Testis (tissue), 2 donors: Measurements from ENCODE around the gene ARHGAP26.

ENCODE experiments used
- POLR2A ChIP-seq: fragments of 450-650 bp; IDR thresholded peaks from one replicate; pipeline ENCODE4 v1.6.1; 2017; ENCODE audit warnings: antibody characterized with exemption, mild to moderate bottlenecking, moderate library complexity
- TF ChIP-seq, protein P1 (sequence below), 3 experiments: fragments of 450-650 bp in 2 of 3; fragments of 200-600 bp in 1 of 3; sonication (generic) in 1 of 3; IDR thresholded peaks; one replicate each; pipeline ENCODE4 v1.5.1; 2016 to 2019; ENCODE audit warnings: antibody characterized with exemption in 3 of 3, mild to moderate bottlenecking in 2 of 3, moderate library complexity in 1 of 3

DNA sequence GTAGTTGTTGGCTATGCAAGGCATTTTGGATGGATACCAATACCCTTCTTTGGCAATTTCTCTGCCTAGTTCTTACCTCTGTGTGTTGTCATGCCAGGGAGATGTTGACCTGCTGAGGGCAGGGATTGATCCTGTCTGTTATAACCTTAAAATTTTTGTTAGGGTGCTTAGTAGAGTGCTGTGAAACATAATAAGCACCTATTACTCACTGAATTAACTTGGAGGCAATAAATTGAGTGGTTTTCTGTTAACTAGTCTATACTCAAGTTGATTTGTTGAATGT, 177.2 kb downstream of the ARHGAP26 start:
- TF ChIP-seq, protein P1, sequence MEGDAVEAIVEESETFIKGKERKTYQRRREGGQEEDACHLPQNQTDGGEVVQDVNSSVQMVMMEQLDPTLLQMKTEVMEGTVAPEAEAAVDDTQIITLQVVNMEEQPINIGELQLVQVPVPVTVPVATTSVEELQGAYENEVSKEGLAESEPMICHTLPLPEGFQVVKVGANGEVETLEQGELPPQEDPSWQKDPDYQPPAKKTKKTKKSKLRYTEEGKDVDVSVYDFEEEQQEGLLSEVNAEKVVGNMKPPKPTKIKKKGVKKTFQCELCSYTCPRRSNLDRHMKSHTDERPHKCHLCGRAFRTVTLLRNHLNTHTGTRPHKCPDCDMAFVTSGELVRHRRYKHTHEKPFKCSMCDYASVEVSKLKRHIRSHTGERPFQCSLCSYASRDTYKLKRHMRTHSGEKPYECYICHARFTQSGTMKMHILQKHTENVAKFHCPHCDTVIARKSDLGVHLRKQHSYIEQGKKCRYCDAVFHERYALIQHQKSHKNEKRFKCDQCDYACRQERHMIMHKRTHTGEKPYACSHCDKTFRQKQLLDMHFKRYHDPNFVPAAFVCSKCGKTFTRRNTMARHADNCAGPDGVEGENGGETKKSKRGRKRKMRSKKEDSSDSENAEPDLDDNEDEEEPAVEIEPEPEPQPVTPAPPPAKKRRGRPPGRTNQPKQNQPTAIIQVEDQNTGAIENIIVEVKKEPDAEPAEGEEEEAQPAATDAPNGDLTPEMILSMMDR (IDR thresholded peaks at IDR 0.05) = no peak
- TF ChIP-seq POLR2A = no peak
